Urinary bladder (tissue), 4 donors: Measurements from ENCODE around the gene UGGT2. TPM values are rescaled to one million over a fixed set of nuclear protein-coding genes. Genes with fewer than 3 reads are reported as not detected.
"Not testable (repeated sequence)": the region's sequence is repeated elsewhere in the genome, so short reads cannot be mapped to it uniquely, and the experiment has no call there.

Experiments
- DNase-seq: peaks from one replicate; pipeline ENCODE4 v3.0.0-alpha.2; 2015; ENCODE audit errors: extremely low spot score
- H3K27ac ChIP-seq: one replicate; pipeline ENCODE4 v1.5.1; 2013; ENCODE audit warnings: low read depth, mild to moderate bottlenecking, moderate library complexity
- H3K36me3 ChIP-seq: one replicate; pipeline ENCODE4 v1.6.1; 2013; ENCODE audit warnings: mild to moderate bottlenecking, moderate library complexity; ENCODE audit not compliant: insufficient read depth
- H3K4me1 ChIP-seq: one replicate; pipeline ENCODE4 v1.6.1; 2013; ENCODE audit warnings: mild to moderate bottlenecking, moderate library complexity; ENCODE audit not compliant: insufficient read depth
- H3K4me3 ChIP-seq: one replicate; pipeline ENCODE4 v1.5.1; 2013; ENCODE audit warnings: low read depth, low read length
- WGBS: extraction: QIAGEN DNeasy Blood & Tissue Kit; methylation state at CpG from one replicate; pipeline ENCODE4 v1.1.7; 2013; 5-methylcytosine and 5-hydroxymethylcytosine counted together
- polyA plus RNA-seq: library from polyadenylated mRNA; stranded (reverse); fragments of 200-250 nt; gene quantifications from one replicate; pipeline ENCODE4 v1.2.3, GENCODE V29; 2013
- total RNA-seq: library from RNA; depleted of rRNA; stranded (reverse); fragments of >200 nt; gene quantifications from one replicate; pipeline ENCODE4 v1.2.3, GENCODE V29; 2014
- donor health status: healthy with polysubstance abuse.
- donor health status: healthy.

Gene UGGT2
- total and polyA plus RNA-seq, 2 donors, result 15.1 to 186 TPM

- Histone ChIP-seq H3K4me1 (no peaks in the 10 kb centered on the region), H3K4me3 (no peak overlapping the region), H3K27ac (no peak overlapping the region), H3K36me3 (no peaks in the 10 kb centered on the region)
- DNase-seq, result no peak
These were observed 247.3 kb downstream of the UGGT2 start for GRCh38 chr13:95805921-95806320.

GRCh38 chr13:95801825-95802224 lies 251.4 kb downstream of the UGGT2 start:
- Histone ChIP-seq H3K36me3 (no peaks in the 10 kb centered on the region), H3K4me3 (no peak overlapping the region), H3K27ac (no peak overlapping the region), H3K4me1 (no peaks in the 10 kb centered on the region)
- WGBS, result 98% methylated on average over 4 of the region's 4 CpGs
- DNase-seq, result no peak

- 49% methylated on average over 1 of the region's 1 CpG for WGBS
- Histone ChIP-seq H3K27ac (no peak overlapping the region), H3K4me3 (no peak overlapping the region), H3K4me1 (no peaks in the 10 kb centered on the region), H3K36me3 (no peaks in the 10 kb centered on the region)
- DNase-seq, result no peak
These were observed 252.8 kb downstream of the UGGT2 start for GRCh38 chr13:95800436-95800835.

GRCh38 chr13:95797016-95797415 lies 256.2 kb downstream of the UGGT2 start:
- DNase-seq, result no peak

GRCh38 chr13:95793781-95794180 lies 259.4 kb downstream of the UGGT2 start:
- no peak overlapping the region for H3K27ac ChIP-seq
- 91% methylated on average over 3 of the region's 3 CpGs for WGBS
- H3K36me3 ChIP-seq, result peaks cover 3% of the 10 kb centered on the region
- H3K4me3 ChIP-seq, result no peak overlapping the region
- H3K4me1 ChIP-seq, result no peaks in the 10 kb centered on the region
- DNase-seq, result no peak

More at GRCh38 chr13:95797016-95797415, 256.2 kb downstream of the UGGT2 start:
- Histone ChIP-seq H3K4me3 (no peak overlapping the region), H3K4me1 (no peaks in the 10 kb centered on the region), H3K27ac (no peak overlapping the region), H3K36me3 (no peaks in the 10 kb centered on the region)
- WGBS, result 79% methylated on average over 2 of the region's 2 CpGs

- DNase-seq, result no peak
These were observed 260.1 kb downstream of the UGGT2 start for GRCh38 chr13:95793018-95793555.

GRCh38 chr13:95791084-95791722 lies 262.0 kb downstream of the UGGT2 start:
- H3K36me3 ChIP-seq, result peaks cover 5% of the 10 kb centered on the region
- no peaks in the 10 kb centered on the region for H3K4me1 ChIP-seq
- WGBS, result 85% methylated on average over 7 of the region's 7 CpGs
- no peak overlapping the region for H3K4me3 ChIP-seq
- H3K27ac ChIP-seq, result no peak overlapping the region
- no peak for DNase-seq

More at GRCh38 chr13:95793018-95793555, 260.1 kb downstream of the UGGT2 start:
- 88% methylated on average over 3 of the region's 3 CpGs for WGBS
- Histone ChIP-seq H3K4me3 (no peak overlapping the region), H3K4me1 (no peaks in the 10 kb centered on the region), H3K27ac (no peak overlapping the region), H3K36me3 (peaks cover 4% of the 10 kb centered on the region)

- DNase-seq, H3K4me3 ChIP-seq, H3K36me3 ChIP-seq, H3K27ac ChIP-seq, H3K4me1 ChIP-seq: not testable (repeated sequence)
These were observed 263.9 kb downstream of the UGGT2 start for GRCh38 chr13:95789315-95789714.

GRCh38 chr13:95788100-95788463 lies 265.1 kb downstream of the UGGT2 start:
- WGBS, result 63% methylated on average over 2 of the region's 2 CpGs
- Histone ChIP-seq H3K36me3 (peaks cover 5% of the 10 kb centered on the region), H3K4me3 (no peak overlapping the region), H3K4me1 (no peaks in the 10 kb centered on the region), H3K27ac (no peak overlapping the region)
- DNase-seq, result no peak

GRCh38 chr13:95787356-95788099 lies 265.7 kb downstream of the UGGT2 start:
- H3K36me3 ChIP-seq, result peaks cover 5% of the 10 kb centered on the region
- no peaks in the 10 kb centered on the region for H3K4me1 ChIP-seq
- no peak overlapping the region for H3K4me3 ChIP-seq
- H3K27ac ChIP-seq, result no peak overlapping the region
- DNase-seq, result no peak
- WGBS, result 49% methylated on average over 1 of the region's 1 CpG

GRCh38 chr13:95784900-95785290 lies 268.3 kb downstream of the UGGT2 start:
- 76% methylated on average over 3 of the region's 3 CpGs for WGBS
- Histone ChIP-seq H3K36me3 (peaks cover 2% of the 10 kb centered on the region), H3K27ac (no peak overlapping the region), H3K4me1 (no peaks in the 10 kb centered on the region), H3K4me3 (no peak overlapping the region)
- DNase-seq, result no peak

GRCh38 chr13:95784161-95784899 lies 268.9 kb downstream of the UGGT2 start:
- Histone ChIP-seq H3K4me3 (no peak overlapping the region), H3K27ac (no peak overlapping the region), H3K4me1 (no peaks in the 10 kb centered on the region), H3K36me3 (peaks cover 2% of the 10 kb centered on the region)
- 43% methylated on average over 6 of the region's 6 CpGs for WGBS
- no peak for DNase-seq

- H3K4me3 ChIP-seq, result no peak overlapping the region
- 72% methylated on average over 5 of the region's 5 CpGs for WGBS
These were observed 269.5 kb downstream of the UGGT2 start for GRCh38 chr13:95783747-95784146.

GRCh38 chr13:95781940-95782339 lies 271.3 kb downstream of the UGGT2 start:
- not testable (repeated sequence) for H3K27ac ChIP-seq, H3K4me1 ChIP-seq, DNase-seq, H3K4me3 ChIP-seq, H3K36me3 ChIP-seq
- WGBS, result 100% methylated on average over 1 of the region's 1 CpG

More at GRCh38 chr13:95783747-95784146, 269.5 kb downstream of the UGGT2 start:
- DNase-seq, result no peak
- Histone ChIP-seq H3K4me1 (no peaks in the 10 kb centered on the region), H3K27ac (no peak overlapping the region), H3K36me3 (peaks cover 2% of the 10 kb centered on the region)
